ENCODE results near the gene ZDHHC19.
A peak's percentile ranks its signal among the peaks of the same experiment; 100 is the strongest.

Gene ZDHHC19

GRCh38 chr3:196163666-196164493 is 47.3 kb downstream of the ZDHHC19 start:
- Histone ChIP-seq H3K79me1 (replicated peaks; ENCODE audit: low read length, poor library complexity, severe bottlenecking) (no peaks in the 10 kb centered on the region), H2AFZ (ENCODE audit: low read depth, low read length) (no peak overlapping the region), H4K91ac (ENCODE audit: low read length) (no peak overlapping the region), H3K18ac (ENCODE audit: low read depth in 1 of 2, low read length in 2 of 2) (no peak overlapping the region), H2BK120ac (ENCODE audit: low read depth, low read length) (no peak overlapping the region), H2BK12ac (ENCODE audit: low read length in 2 of 2) (no peak overlapping the region), H3K27me3 (ENCODE audit: control insufficient read depth in 1 of 2, insufficient read depth in 1 of 2, low read length in 2 of 2) (no peaks in the 10 kb centered on the region), H2BK5ac (ENCODE audit: low read depth, low read length, poor library complexity, severe bottlenecking) (no peak overlapping the region), H3K4ac (ENCODE audit: low read depth in 1 of 2, low read length in 2 of 2) (no peak overlapping the region), H3K36me3 (ENCODE audit: control insufficient read depth in 1 of 2, insufficient read depth in 2 of 2, low read depth in 1 of 2, low read length in 2 of 2) (no peaks in the 10 kb centered on the region), H3K4me2 (ENCODE audit: low read length, poor library complexity, severe bottlenecking) (no peak overlapping the region), H3K9ac (ENCODE audit: low read length) (no peak overlapping the region), H3K4me1 (ENCODE audit: control insufficient read depth, insufficient read depth, low read depth, low read length) (no peaks in the 10 kb centered on the region), H3K27ac (ENCODE audit: low read length, poor library complexity, severe bottlenecking) (no peak overlapping the region), H4K8ac (ENCODE audit: low read length) (no peak overlapping the region), H3K14ac (ENCODE audit: low read length in 2 of 2) (no peak overlapping the region), H3K23ac (ENCODE audit: low read length in 2 of 2) (no peak overlapping the region), H2AK5ac (ENCODE audit: low read length, severe bottlenecking) (no peak overlapping the region), H3K4me3 (ENCODE audit: insufficient read depth in 1 of 2, low read depth in 1 of 2, low read length in 2 of 2) (no peak overlapping the region), H2BK15ac (ENCODE audit: low read depth, poor library complexity, severe bottlenecking) (no peak overlapping the region), H3K9me3 (ENCODE audit: control insufficient read depth, low read length) (no peaks in the 10 kb centered on the region)
- no peak for DNase-seq
- 90% methylated on average over 24 of the region's 24 CpGs for WGBS

GRCh38 chr3:196163212-196163611 is 48.0 kb downstream of the ZDHHC19 start:
- H3K4ac ChIP-seq (ENCODE audit: low read depth in 1 of 2, low read length in 2 of 2) = no peak overlapping the region
- no peak overlapping the region for H2BK15ac ChIP-seq (ENCODE audit: low read depth, poor library complexity, severe bottlenecking)
- no peak overlapping the region for H2AK5ac ChIP-seq (ENCODE audit: low read length, severe bottlenecking)
- no peak overlapping the region for H3K23ac ChIP-seq (ENCODE audit: low read length in 2 of 2)
- no peaks in the 10 kb centered on the region for H3K27me3 ChIP-seq (ENCODE audit: control insufficient read depth in 1 of 2, insufficient read depth in 1 of 2, low read length in 2 of 2)
- H3K79me1 ChIP-seq (replicated peaks; ENCODE audit: low read length, poor library complexity, severe bottlenecking) = no peaks in the 10 kb centered on the region
- WGBS = 94% methylated on average over 6 of the region's 6 CpGs
- H3K36me3 ChIP-seq (ENCODE audit: control insufficient read depth in 1 of 2, insufficient read depth in 2 of 2, low read depth in 1 of 2, low read length in 2 of 2) = no peaks in the 10 kb centered on the region
- H2BK120ac ChIP-seq (ENCODE audit: low read depth, low read length) = no peak overlapping the region
- no peak overlapping the region for H2BK5ac ChIP-seq (ENCODE audit: low read depth, low read length, poor library complexity, severe bottlenecking)
- no peak overlapping the region for H3K4me3 ChIP-seq (ENCODE audit: insufficient read depth in 1 of 2, low read depth in 1 of 2, low read length in 2 of 2)
- H2BK12ac ChIP-seq (ENCODE audit: low read length in 2 of 2) = no peak overlapping the region
- H3K4me1 ChIP-seq (ENCODE audit: control insufficient read depth, insufficient read depth, low read depth, low read length) = no peaks in the 10 kb centered on the region
- no peak overlapping the region for H3K4me2 ChIP-seq (ENCODE audit: low read length, poor library complexity, severe bottlenecking)
- H3K14ac ChIP-seq (ENCODE audit: low read length in 2 of 2) = no peak overlapping the region
- H3K9ac ChIP-seq (ENCODE audit: low read length) = no peak overlapping the region
- no peak overlapping the region for H2AFZ ChIP-seq (ENCODE audit: low read depth, low read length)
- H3K18ac ChIP-seq (ENCODE audit: low read depth in 1 of 2, low read length in 2 of 2) = no peak overlapping the region
- no peak overlapping the region for H4K91ac ChIP-seq (ENCODE audit: low read length)
- no peak overlapping the region for H4K8ac ChIP-seq (ENCODE audit: low read length)
- H3K27ac ChIP-seq (ENCODE audit: low read length, poor library complexity, severe bottlenecking) = no peak overlapping the region
- no peaks in the 10 kb centered on the region for H3K9me3 ChIP-seq (ENCODE audit: control insufficient read depth, low read length)
- DNase-seq = no peak

DNA sequence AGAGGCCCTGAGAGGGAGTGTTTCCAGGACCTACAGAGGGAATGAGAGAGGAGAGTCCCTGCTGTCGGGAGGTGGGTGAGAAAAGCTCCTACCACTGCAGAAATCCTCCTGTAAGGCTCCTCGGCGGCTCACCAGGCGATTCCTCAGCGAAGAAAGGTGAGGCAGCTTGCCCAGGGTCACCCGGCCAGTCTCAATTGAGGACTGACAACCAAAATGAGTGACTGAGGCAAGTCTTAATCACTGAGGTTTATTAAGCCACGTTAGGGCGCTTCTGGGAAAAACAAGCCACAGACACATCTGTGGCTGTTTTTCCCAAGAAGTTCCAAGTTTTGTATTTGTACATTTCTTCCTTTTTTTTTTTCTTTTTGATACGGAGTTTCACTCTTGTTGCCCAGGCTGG is 48.5 kb downstream of the ZDHHC19 start:
- Histone ChIP-seq H3K4ac (ENCODE audit: low read depth in 1 of 2, low read length in 2 of 2) (no peak overlapping the region), H3K14ac (ENCODE audit: low read length in 2 of 2) (no peak overlapping the region), H3K79me1 (replicated peaks; ENCODE audit: low read length, poor library complexity, severe bottlenecking) (no peaks in the 10 kb centered on the region), H2AK5ac (ENCODE audit: low read length, severe bottlenecking) (no peak overlapping the region), H3K36me3 (ENCODE audit: control insufficient read depth in 1 of 2, insufficient read depth in 2 of 2, low read depth in 1 of 2, low read length in 2 of 2) (no peaks in the 10 kb centered on the region), H3K23ac (ENCODE audit: low read length in 2 of 2) (no peak overlapping the region), H3K4me2 (ENCODE audit: low read length, poor library complexity, severe bottlenecking) (no peak overlapping the region), H3K9me3 (ENCODE audit: control insufficient read depth, low read length) (no peaks in the 10 kb centered on the region), H3K27me3 (ENCODE audit: control insufficient read depth in 1 of 2, insufficient read depth in 1 of 2, low read length in 2 of 2) (no peaks in the 10 kb centered on the region), H3K4me1 (ENCODE audit: control insufficient read depth, insufficient read depth, low read depth, low read length) (no peaks in the 10 kb centered on the region), H2BK5ac (ENCODE audit: low read depth, low read length, poor library complexity, severe bottlenecking) (no peak overlapping the region), H2BK15ac (ENCODE audit: low read depth, poor library complexity, severe bottlenecking) (no peak overlapping the region), H2AFZ (ENCODE audit: low read depth, low read length) (no peak overlapping the region), H3K9ac (ENCODE audit: low read length) (no peak overlapping the region), H4K91ac (ENCODE audit: low read length) (no peak overlapping the region), H2BK120ac (ENCODE audit: low read depth, low read length) (no peak overlapping the region), H4K8ac (ENCODE audit: low read length) (no peak overlapping the region), H3K18ac (ENCODE audit: low read depth in 1 of 2, low read length in 2 of 2) (no peak overlapping the region), H3K27ac (ENCODE audit: low read length, poor library complexity, severe bottlenecking) (no peak overlapping the region), H2BK12ac (ENCODE audit: low read length in 2 of 2) (no peak overlapping the region), H3K4me3 (ENCODE audit: insufficient read depth in 1 of 2, low read depth in 1 of 2, low read length in 2 of 2) (no peak overlapping the region)
- 93% methylated on average over 9 of the region's 9 CpGs for WGBS
- no peak for DNase-seq

- H3K9me3 ChIP-seq (ENCODE audit: control insufficient read depth, low read length) = no peaks in the 10 kb centered on the region
- 78% methylated on average over 12 of the region's 15 CpGs for WGBS
Observed at GRCh38 chr3:196159952-196160804, 51.0 kb downstream of the ZDHHC19 start.

More at GRCh38 chr3:196159952-196160804, 51.0 kb downstream of the ZDHHC19 start:
- Histone ChIP-seq H3K23ac (ENCODE audit: low read length in 2 of 2) (no peak overlapping the region), H3K4me3 (ENCODE audit: insufficient read depth in 1 of 2, low read depth in 1 of 2, low read length in 2 of 2) (no peak overlapping the region), H2AFZ (ENCODE audit: low read depth, low read length) (no peak overlapping the region), H2AK5ac (ENCODE audit: low read length, severe bottlenecking) (no peak overlapping the region), H3K4me1 (ENCODE audit: control insufficient read depth, insufficient read depth, low read depth, low read length) (no peaks in the 10 kb centered on the region), H3K4me2 (ENCODE audit: low read length, poor library complexity, severe bottlenecking) (no peak overlapping the region), H4K91ac (ENCODE audit: low read length) (no peak overlapping the region), H2BK120ac (ENCODE audit: low read depth, low read length) (no peak overlapping the region), H3K14ac (ENCODE audit: low read length in 2 of 2) (no peak overlapping the region), H3K79me1 (replicated peaks; ENCODE audit: low read length, poor library complexity, severe bottlenecking) (no peaks in the 10 kb centered on the region), H3K9ac (ENCODE audit: low read length) (peak overlapping the region; percentile 14), H3K27ac (ENCODE audit: low read length, poor library complexity, severe bottlenecking) (no peak overlapping the region), H4K8ac (ENCODE audit: low read length) (no peak overlapping the region), H3K27me3 (ENCODE audit: control insufficient read depth in 1 of 2, insufficient read depth in 1 of 2, low read length in 2 of 2) (no peaks in the 10 kb centered on the region), H2BK12ac (ENCODE audit: low read length in 2 of 2) (no peak overlapping the region), H3K36me3 (ENCODE audit: control insufficient read depth in 1 of 2, insufficient read depth in 2 of 2, low read depth in 1 of 2, low read length in 2 of 2) (no peaks in the 10 kb centered on the region), H3K18ac (ENCODE audit: low read depth in 1 of 2, low read length in 2 of 2) (no peak overlapping the region), H2BK5ac (ENCODE audit: low read depth, low read length, poor library complexity, severe bottlenecking) (no peak overlapping the region), H2BK15ac (ENCODE audit: low read depth, poor library complexity, severe bottlenecking) (no peak overlapping the region), H3K4ac (ENCODE audit: low read depth in 1 of 2, low read length in 2 of 2) (no peak overlapping the region)
- DNase-seq = peak; percentile 46
